ENCODE measurements around the gene AKAP7.

Gene AKAP7

GRCh38 chr6:131244942-131245341 is 109.7 kb downstream of the AKAP7 start:
- Histone ChIP-seq H3K4me1 (peaks cover 3 to 15% (median 5%) of the 10 kb centered on the region in 10 experiments; a peak in 19 of 20 replicates), H3K4me2 (no peak overlapping the region), H3K27me3 (no peaks in the 10 kb centered on the region), H3K9me3 (replicated peaks in 1 of 11) (peaks cover 13 to 18% (median 16%) of the 10 kb centered on the region in 11 experiments; a peak in 21 of 22 replicates), H3K36me3 (no peaks in the 10 kb centered on the region; a peak in 1 of 22 replicates), H3K9ac (no peak overlapping the region), H3K4me3 (no peak overlapping the region), H3K27ac (no peak overlapping the region), H4K20me1 (no peaks in the 10 kb centered on the region)
- no peak for TF ChIP-seq Cebpa-rat (IDR thresholded peaks at IDR 0.05)

GRCh38 chr6:131250122-131250521 is 114.9 kb downstream of the AKAP7 start:
- Histone ChIP-seq H3K9me3 (replicated peaks in 1 of 11) (no peaks in the 10 kb centered on the region), H3K4me3 (peak overlapping the region in 9 of 10 experiments; percentile 13 to 55 (median 28); a peak in 13 of 20 replicates), H3K4me1 (peaks cover 34 to 45% (median 42%) of the 10 kb centered on the region in 10 experiments), H3K9ac (peak overlapping the region in 9 of 11 experiments; percentile 1 to 64 (median 40); a peak in 15 of 22 replicates), H4K20me1 (no peaks in the 10 kb centered on the region), H3K4me2 (peak overlapping the region; percentile 64 to 90 (median 84)), H3K36me3 (no peaks in the 10 kb centered on the region), H3K27me3 (no peaks in the 10 kb centered on the region), H3K27ac (0 out of 22 replicates have a peak overlapping the region, but pooled peaks of 1 of the 11 experiments have one; percentile 13)
- TF ChIP-seq Cebpa-rat (IDR thresholded peaks at IDR 0.05): no peak

- H3K4me2 ChIP-seq: peak overlapping the region; percentile 64 to 90 (median 84); a peak in 21 of 22 replicates
- H3K36me3 ChIP-seq: no peaks in the 10 kb centered on the region
- peaks cover 39 to 53% (median 50%) of the 10 kb centered on the region in 10 experiments for H3K4me1 ChIP-seq
- H3K27me3 ChIP-seq: no peaks in the 10 kb centered on the region
- H3K9me3 ChIP-seq (replicated peaks in 1 of 11): no peaks in the 10 kb centered on the region
- H3K27ac ChIP-seq: 0 out of 22 replicates have a peak overlapping the region, but pooled peaks of 1 of the 11 experiments have one; percentile 13
- H3K4me3 ChIP-seq: peak overlapping the region in 3 of 10 experiments; percentile 49 to 55 (median 49); a peak in 6 of 20 replicates
- no peak for TF ChIP-seq Cebpa-rat (IDR thresholded peaks at IDR 0.05)
- H3K9ac ChIP-seq: peak overlapping the region in 5 of 11 experiments; percentile 1 to 64 (median 62); a peak in 9 of 22 replicates
- no peaks in the 10 kb centered on the region for H4K20me1 ChIP-seq
Observed at GRCh38 chr6:131250936-131251335, 115.7 kb downstream of the AKAP7 start.

- Histone ChIP-seq H3K4me3 (peak overlapping the region in 3 of 10 experiments; percentile 25 to 55 (median 49); a peak in 4 of 20 replicates), H3K4me1 (peaks cover 39 to 54% (median 51%) of the 10 kb centered on the region in 10 experiments), H3K4me2 (peak overlapping the region; percentile 64 to 90 (median 84); a peak in 21 of 22 replicates), H3K27ac (no peak overlapping the region), H4K20me1 (no peaks in the 10 kb centered on the region), H3K27me3 (no peaks in the 10 kb centered on the region), H3K36me3 (no peaks in the 10 kb centered on the region), H3K9me3 (replicated peaks in 1 of 11) (no peaks in the 10 kb centered on the region), H3K9ac (no peak overlapping the region; a peak in 1 of 22 replicates)
- no peak for TF ChIP-seq Cebpa-rat (IDR thresholded peaks at IDR 0.05)
Observed at GRCh38 chr6:131251590-131252199, 116.4 kb downstream of the AKAP7 start.

- Histone ChIP-seq H3K27ac (peak overlapping the region in 2 of 11 experiments; percentile 4 to 5; a peak in 4 of 22 replicates), H3K4me1 (peaks cover 32 to 44% (median 41%) of the 10 kb centered on the region in 10 experiments), H3K9me3 (replicated peaks in 1 of 11) (peaks cover 8 to 9% (median 8%) of the 10 kb centered on the region in 11 experiments; a peak in 19 of 22 replicates), H3K4me3 (no peak overlapping the region), H3K4me2 (peak overlapping the region; percentile 30 to 70 (median 54)), H4K20me1 (no peaks in the 10 kb centered on the region), H3K27me3 (no peaks in the 10 kb centered on the region), H3K36me3 (peaks cover 0 to 8% (median 0%) of the 10 kb centered on the region in 11 experiments; a peak in 1 of 22 replicates), H3K9ac (no peak overlapping the region)
- TF ChIP-seq Cebpa-rat (IDR thresholded peaks at IDR 0.05): no peak
Observed at GRCh38 chr6:131255434-131255833, 120.2 kb downstream of the AKAP7 start.

- no peak for TF ChIP-seq Cebpa-rat (IDR thresholded peaks at IDR 0.05)
- Histone ChIP-seq H4K20me1 (no peaks in the 10 kb centered on the region), H3K27ac (peak overlapping the region in 2 of 11 experiments; percentile 5 to 11; a peak in 4 of 22 replicates), H3K4me1 (peaks cover 27 to 39% (median 37%) of the 10 kb centered on the region in 10 experiments), H3K4me2 (peak overlapping the region in 10 of 11 experiments; percentile 30 to 70 (median 54); a peak in 18 of 22 replicates), H3K9me3 (replicated peaks in 1 of 11) (peaks cover 12 to 14% (median 13%) of the 10 kb centered on the region in 11 experiments; a peak in 19 of 22 replicates), H3K4me3 (no peak overlapping the region), H3K36me3 (peaks cover 0 to 11% (median 0%) of the 10 kb centered on the region in 11 experiments; a peak in 4 of 22 replicates), H3K9ac (no peak overlapping the region), H3K27me3 (no peaks in the 10 kb centered on the region)
Observed at GRCh38 chr6:131255911-131256310, 120.6 kb downstream of the AKAP7 start.

DNA sequence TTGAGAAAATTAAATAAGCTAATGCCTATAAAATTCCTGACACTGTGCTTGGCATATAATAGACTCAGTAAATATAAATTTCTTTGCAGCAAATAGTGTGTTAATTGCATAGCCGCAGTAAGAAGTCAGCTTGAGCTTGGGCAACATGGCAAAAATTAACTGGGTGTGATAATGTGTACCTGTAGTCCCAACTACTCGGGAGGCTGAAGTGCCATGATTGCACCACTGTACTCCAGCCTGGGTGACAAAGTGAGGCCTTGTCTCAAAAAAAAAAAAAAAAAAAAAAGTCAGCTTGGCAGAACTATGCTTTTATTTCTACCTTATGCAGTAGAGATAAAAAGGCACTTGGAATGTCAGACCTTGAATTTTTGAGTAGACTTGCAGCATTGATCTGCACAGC is 121.8 kb downstream of the AKAP7 start:
- no peak overlapping the region for H3K4me2 ChIP-seq
- no peaks in the 10 kb centered on the region for H3K27me3 ChIP-seq
- no peak overlapping the region for H3K9ac ChIP-seq
- H3K4me1 ChIP-seq: peaks cover 15 to 27% (median 25%) of the 10 kb centered on the region in 10 experiments
- no peak overlapping the region for H3K4me3 ChIP-seq
- H4K20me1 ChIP-seq: no peaks in the 10 kb centered on the region
- no peak for TF ChIP-seq Cebpa-rat (IDR thresholded peaks at IDR 0.05)
- H3K9me3 ChIP-seq (replicated peaks in 1 of 11): peaks cover 15 to 25% (median 22%) of the 10 kb centered on the region in 11 experiments; a peak in 21 of 22 replicates
- no peak overlapping the region for H3K27ac ChIP-seq
- peaks cover 0 to 14% (median 0%) of the 10 kb centered on the region in 11 experiments; a peak in 4 of 22 replicates for H3K36me3 ChIP-seq

DNA sequence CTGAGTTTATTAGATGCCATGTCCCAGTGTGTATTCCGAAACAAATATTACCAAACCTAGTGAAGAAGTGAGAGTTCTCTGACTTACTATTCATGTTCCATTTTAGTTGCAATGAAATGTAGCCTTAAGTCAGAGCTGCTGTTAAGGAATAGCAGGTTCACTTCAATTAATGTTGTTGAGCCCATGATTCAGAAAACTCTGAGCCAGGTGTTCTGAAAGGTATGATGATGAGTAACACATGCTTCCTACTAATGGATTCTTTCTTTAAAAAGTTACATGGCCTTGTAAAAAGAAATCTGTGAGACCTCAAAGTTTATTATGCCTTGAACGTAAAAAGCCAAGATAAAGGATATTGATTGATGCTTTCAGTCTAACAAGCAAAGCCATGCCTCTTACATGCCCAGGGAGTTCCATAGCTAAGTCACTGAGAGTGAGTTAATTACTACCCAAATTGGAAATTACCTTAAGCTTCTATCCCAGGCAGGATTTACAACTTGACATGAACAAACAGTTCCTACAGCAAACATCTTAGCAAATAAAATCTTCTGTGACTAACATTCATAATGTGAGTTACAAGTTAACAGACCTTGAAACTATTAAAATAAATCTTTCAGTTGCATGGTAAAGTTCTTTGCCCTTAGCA is 122.9 kb downstream of the AKAP7 start:
- Histone ChIP-seq H3K9ac (no peak overlapping the region), H3K4me2 (no peak overlapping the region), H3K4me1 (peaks cover 12 to 17% (median 14%) of the 10 kb centered on the region in 10 experiments), H3K27me3 (no peaks in the 10 kb centered on the region), H3K36me3 (peaks cover 0 to 14% (median 0%) of the 10 kb centered on the region in 11 experiments; a peak in 4 of 22 replicates), H3K4me3 (no peak overlapping the region), H3K27ac (no peak overlapping the region), H3K9me3 (replicated peaks in 1 of 11) (peaks cover 15 to 26% (median 23%) of the 10 kb centered on the region in 11 experiments; a peak in 21 of 22 replicates), H4K20me1 (no peaks in the 10 kb centered on the region)
- TF ChIP-seq Cebpa-rat (IDR thresholded peaks at IDR 0.05): no peak
